ENCODE data around the gene WHRN.
A peak's percentile ranks its signal among the peaks of the same experiment; 100 is the strongest.

Gene WHRN

GRCh38 chr9:114397219-114397847 lies 107.9 kb downstream of the WHRN start:
- no peak for DNase-seq (ENCODE audit: low spot score)

- DNase-seq (ENCODE audit: low spot score) = peak; percentile 84
Measured at GRCh38 chr9:114396558-114397218, 108.6 kb downstream of the WHRN start.

GRCh38 chr9:114395768-114396167 lies 109.5 kb downstream of the WHRN start:
- DNase-seq (ENCODE audit: low spot score) = no peak

GRCh38 chr9:114395334-114395617 lies 110.0 kb downstream of the WHRN start:
- DNase-seq (ENCODE audit: low spot score) = no peak

GRCh38 chr9:114394523-114395333 lies 110.5 kb downstream of the WHRN start:
- no peak for DNase-seq (ENCODE audit: low spot score)

GRCh38 chr9:114392749-114393112 lies 112.5 kb downstream of the WHRN start:
- no peak for DNase-seq (ENCODE audit: low spot score)

GRCh38 chr9:114390952-114391351 lies 114.3 kb downstream of the WHRN start:
- no peak for DNase-seq (ENCODE audit: low spot score)

GRCh38 chr9:114389612-114390368 lies 115.5 kb downstream of the WHRN start:
- DNase-seq (ENCODE audit: low spot score) = no peak

- DNase-seq (ENCODE audit: low spot score) = no peak
Measured at GRCh38 chr9:114388764-114389375, 116.4 kb downstream of the WHRN start.

- no peak for DNase-seq (ENCODE audit: low spot score)
Measured at GRCh38 chr9:114388357-114388682, 117.0 kb downstream of the WHRN start.

- DNase-seq (ENCODE audit: low spot score) = peak; percentile 80
Measured at GRCh38 chr9:114387680-114388356, 117.5 kb downstream of the WHRN start, which contains the start of gene AKNA. Gene AKNA, minus strand, starts transcription at chr9:114387982. Its CDS starts 6,649 bp downstream, at chr9:114381333.

GRCh38 chr9:114386886-114387679 lies 118.2 kb downstream of the WHRN start:
- peak; percentile 42 for DNase-seq (ENCODE audit: low spot score)

GRCh38 chr9:114386361-114386885 lies 118.8 kb downstream of the WHRN start:
- DNase-seq (ENCODE audit: low spot score) = no peak

- DNase-seq (ENCODE audit: low spot score) = peak; percentile 81
Measured at GRCh38 chr9:114385397-114386181, 119.7 kb downstream of the WHRN start.

GRCh38 chr9:114384836-114385396 lies 120.4 kb downstream of the WHRN start:
- DNase-seq (ENCODE audit: low spot score) = no peak

- DNase-seq (ENCODE audit: low spot score) = no peak
Measured at GRCh38 chr9:114384341-114384740, 120.9 kb downstream of the WHRN start.

- peak; percentile 77 for DNase-seq (ENCODE audit: low spot score)
Measured at GRCh38 chr9:114383521-114384231, 121.6 kb downstream of the WHRN start.

GRCh38 chr9:114382699-114383520 lies 122.4 kb downstream of the WHRN start:
- peak; percentile 44 for DNase-seq (ENCODE audit: low spot score)

All from GM03348 (cell line).